Measurements from ENCODE around the gene OSTC. TPM values are rescaled to one million over a fixed set of nuclear protein-coding genes. Genes with fewer than 3 reads are reported as not detected.
A peak's percentile ranks its signal among the peaks of the same experiment; 100 is the strongest.

The OSTC gene
- polyA plus RNA-seq, 1 of the 3 experiments (the other 2 are of a cell fraction): 107 TPM

GRCh38 chr4:108700081-108700757 lies 49.8 kb downstream of the OSTC start (continued):
- 0 out of 2 replicates have a peak, but pooled peaks have one; percentile 13 for TF ChIP-seq RXRA (IDR thresholded peaks at IDR 0.05; ENCODE audit: borderline replicate concordance, low read depth)
- TF ChIP-seq, protein P1, sequence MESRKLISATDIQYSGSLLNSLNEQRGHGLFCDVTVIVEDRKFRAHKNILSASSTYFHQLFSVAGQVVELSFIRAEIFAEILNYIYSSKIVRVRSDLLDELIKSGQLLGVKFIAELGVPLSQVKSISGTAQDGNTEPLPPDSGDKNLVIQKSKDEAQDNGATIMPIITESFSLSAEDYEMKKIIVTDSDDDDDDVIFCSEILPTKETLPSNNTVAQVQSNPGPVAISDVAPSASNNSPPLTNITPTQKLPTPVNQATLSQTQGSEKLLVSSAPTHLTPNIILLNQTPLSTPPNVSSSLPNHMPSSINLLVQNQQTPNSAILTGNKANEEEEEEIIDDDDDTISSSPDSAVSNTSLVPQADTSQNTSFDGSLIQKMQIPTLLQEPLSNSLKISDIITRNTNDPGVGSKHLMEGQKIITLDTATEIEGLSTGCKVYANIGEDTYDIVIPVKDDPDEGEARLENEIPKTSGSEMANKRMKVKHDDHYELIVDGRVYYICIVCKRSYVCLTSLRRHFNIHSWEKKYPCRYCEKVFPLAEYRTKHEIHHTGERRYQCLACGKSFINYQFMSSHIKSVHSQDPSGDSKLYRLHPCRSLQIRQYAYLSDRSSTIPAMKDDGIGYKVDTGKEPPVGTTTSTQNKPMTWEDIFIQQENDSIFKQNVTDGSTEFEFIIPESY (IDR thresholded peaks at IDR 0.05; ENCODE audit: borderline replicate concordance, low read depth): peak; percentile 66; the same call in 1 of the 2 replicates
- TF ChIP-seq USF1 (IDR thresholded peaks at IDR 0.05; ENCODE audit: borderline replicate concordance, low read depth): no peak
- peak; percentile 95 for TF ChIP-seq PBX3 (IDR thresholded peaks at IDR 0.05)
- TF ChIP-seq GATA2 (CRISPR knock-in tag; IDR thresholded peaks at IDR 0.05): no peak
- TF ChIP-seq FOXJ3 (CRISPR knock-in tag; IDR thresholded peaks at IDR 0.05): no peak

GRCh38 chr4:108702960-108703359 lies 52.6 kb downstream of the OSTC start:
- Histone ChIP-seq H3K27me3 (ENCODE audit: insufficient read depth) (peaks cover 6% of the 10 kb centered on the region; the same call in 1 of the 2 replicates), H3K9me3 (no peaks in the 10 kb centered on the region), H2AFZ (ENCODE audit: low read depth) (no peak overlapping the region), H3K36me3 (replicated peaks in 1 of 2; ENCODE audit: control insufficient read depth in 1 of 2, insufficient read depth in 2 of 2, low read length in 1 of 2) (no peaks in the 10 kb centered on the region), H3K4me1 (ENCODE audit: control insufficient read depth in 1 of 2, insufficient read depth in 2 of 2, low read depth in 1 of 2, low read length in 1 of 2) (peaks cover 0 to 4% of the 10 kb centered on the region in 2 experiments; a peak in 2 of 4 replicates), H3K27ac (ENCODE audit: low read depth in 2 of 2, low read length in 1 of 2) (no peak overlapping the region), H3K9ac (no peak overlapping the region), H3K4me3 (ENCODE audit: low read depth in 2 of 2, low read length in 1 of 2) (no peak overlapping the region), H3K79me2 (ENCODE audit: insufficient read depth) (no peaks in the 10 kb centered on the region), H3K4me2 (no peak overlapping the region), H3K9me2 (no peaks in the 10 kb centered on the region), H3F3A (replicated peaks; ENCODE audit: insufficient read depth) (peaks cover 5% of the 10 kb centered on the region), H4K20me1 (ENCODE audit: insufficient read depth) (no peaks in the 10 kb centered on the region)
- DNase-seq: no peak
- POLR2A ChIA-PET: no interaction called here
- no peak for TF ChIP-seq RXRA (IDR thresholded peaks at IDR 0.05; ENCODE audit: borderline replicate concordance, low read depth)
- TF ChIP-seq SMC3 (IDR thresholded peaks at IDR 0.05; ENCODE audit: low read depth, low read length): no peak
- TF ChIP-seq FOXJ3 (CRISPR knock-in tag; IDR thresholded peaks at IDR 0.05): no peak
- TF ChIP-seq, protein P2, sequence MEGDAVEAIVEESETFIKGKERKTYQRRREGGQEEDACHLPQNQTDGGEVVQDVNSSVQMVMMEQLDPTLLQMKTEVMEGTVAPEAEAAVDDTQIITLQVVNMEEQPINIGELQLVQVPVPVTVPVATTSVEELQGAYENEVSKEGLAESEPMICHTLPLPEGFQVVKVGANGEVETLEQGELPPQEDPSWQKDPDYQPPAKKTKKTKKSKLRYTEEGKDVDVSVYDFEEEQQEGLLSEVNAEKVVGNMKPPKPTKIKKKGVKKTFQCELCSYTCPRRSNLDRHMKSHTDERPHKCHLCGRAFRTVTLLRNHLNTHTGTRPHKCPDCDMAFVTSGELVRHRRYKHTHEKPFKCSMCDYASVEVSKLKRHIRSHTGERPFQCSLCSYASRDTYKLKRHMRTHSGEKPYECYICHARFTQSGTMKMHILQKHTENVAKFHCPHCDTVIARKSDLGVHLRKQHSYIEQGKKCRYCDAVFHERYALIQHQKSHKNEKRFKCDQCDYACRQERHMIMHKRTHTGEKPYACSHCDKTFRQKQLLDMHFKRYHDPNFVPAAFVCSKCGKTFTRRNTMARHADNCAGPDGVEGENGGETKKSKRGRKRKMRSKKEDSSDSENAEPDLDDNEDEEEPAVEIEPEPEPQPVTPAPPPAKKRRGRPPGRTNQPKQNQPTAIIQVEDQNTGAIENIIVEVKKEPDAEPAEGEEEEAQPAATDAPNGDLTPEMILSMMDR (IDR thresholded peaks at IDR 0.05): no peak
- no peak for TF ChIP-seq YY1 (IDR thresholded peaks at IDR 0.05; ENCODE audit: low read depth)
- no peak for TF ChIP-seq CHD2 (IDR thresholded peaks at IDR 0.05; ENCODE audit: low read length, partially characterized antibody)
- TF ChIP-seq USF1 (IDR thresholded peaks at IDR 0.05; ENCODE audit: borderline replicate concordance, low read depth): no peak
- no peak for TF ChIP-seq RFX5 (IDR thresholded peaks at IDR 0.05; ENCODE audit: low read length)
- no peak for TF ChIP-seq SIN3A (IDR thresholded peaks at IDR 0.05; ENCODE audit: borderline replicate concordance, low read depth, low read length)
- TF ChIP-seq MAX (IDR thresholded peaks at IDR 0.05; ENCODE audit: low read depth): no peak
- TF ChIP-seq IRF3 (IDR thresholded peaks at IDR 0.05; ENCODE audit: low read depth, low read length): no peak
- no peak for TF ChIP-seq USF2 (IDR thresholded peaks at IDR 0.05; ENCODE audit: borderline replicate concordance, low read depth, low read length)
- no peak for TF ChIP-seq EZH2phosphoT487 (IDR thresholded peaks at IDR 0.05; ENCODE audit: borderline replicate concordance, low read depth)
- no peak for TF ChIP-seq PBX3 (IDR thresholded peaks at IDR 0.05)
- TF ChIP-seq FOXM1 (IDR thresholded peaks at IDR 0.05; ENCODE audit: low read depth): no peak
- no peak for TF ChIP-seq RCOR1 (IDR thresholded peaks at IDR 0.05; ENCODE audit: low read length)
- CTCF ChIA-PET: no interaction called here
- 27% methylated on average over 3 of the region's 3 CpGs for WGBS (ENCODE audit: low lambda C conversion rate)

All from SK-N-SH (cell line).